Stimulated activated CD8-positive, alpha-beta memory T cell treated with anti-CD3 and anti-CD28 coated beads, Interleukin-2, amount 100 ng/mL, for 1 hour (primary cell): ENCODE measurements around the gene IGF2BP2.
"Not testable (repeated sequence)": the region's sequence is repeated elsewhere in the genome, so short reads cannot be mapped to it uniquely, and the experiment has no call there.

Experiments
- DNase-seq, 2 donors: peaks; one replicate each; pipeline ENCODE4 v3.0.0-alpha.2; 2020; ENCODE audit warnings: low read depth in 2 of 2

IGF2BP2 gene

DNA sequence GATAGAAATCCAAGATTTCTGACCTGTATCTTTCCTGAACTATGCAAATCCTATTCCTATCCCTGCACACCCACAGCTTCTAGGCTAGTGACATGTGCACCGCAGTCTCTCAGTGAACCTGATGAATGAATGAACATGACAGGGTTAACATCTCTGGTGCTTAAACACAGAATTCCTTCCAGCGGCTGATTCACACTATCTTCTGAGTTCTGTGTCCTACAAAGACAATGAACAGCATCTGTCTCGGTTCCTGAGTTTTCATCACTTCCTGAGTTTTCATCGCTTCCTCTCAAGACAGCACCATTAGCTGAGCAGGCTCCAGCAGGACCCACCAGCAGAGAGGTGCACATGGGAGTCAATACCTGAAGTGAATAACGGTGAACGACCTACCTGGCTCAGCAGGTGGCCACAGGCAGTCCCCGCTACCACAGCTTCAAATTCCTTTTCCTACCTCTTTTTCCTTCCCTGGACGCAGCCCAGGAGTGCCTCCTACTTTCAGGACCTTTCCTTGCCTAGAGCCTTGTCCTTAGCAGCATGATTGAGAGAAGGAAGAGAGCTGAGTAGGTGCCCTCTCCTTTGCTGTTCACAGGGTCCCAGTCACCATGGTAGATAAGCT lies 113.5 kb downstream of the IGF2BP2 start:
- DNase-seq, result no peak

- no peak for DNase-seq
Measured at GRCh38 chr3:185709251-185709955, 115.4 kb downstream of the IGF2BP2 start.

DNA sequence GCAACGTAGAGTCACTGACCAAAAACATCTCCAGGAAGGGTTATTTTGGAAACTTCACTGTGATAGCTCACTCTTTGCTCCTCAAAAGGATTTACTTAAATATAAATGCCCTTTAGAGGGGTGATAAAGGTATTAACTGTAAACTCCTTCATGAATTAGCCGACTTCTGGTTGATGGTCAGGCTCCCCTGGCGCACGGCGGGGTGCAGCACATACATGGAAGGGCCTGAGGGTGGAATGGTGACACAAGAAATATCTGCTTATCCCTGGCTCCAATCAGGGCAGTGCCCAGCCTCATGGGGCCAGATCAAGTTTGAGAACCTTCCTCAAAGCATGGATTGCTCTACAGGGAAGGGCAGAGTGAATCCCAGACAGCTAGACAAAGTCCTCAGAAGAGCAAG lies 116.5 kb downstream of the IGF2BP2 start:
- DNase-seq, result no peak

- DNase-seq, result no peak
Measured at GRCh38 chr3:185705498-185705897, 119.3 kb downstream of the IGF2BP2 start.

DNA sequence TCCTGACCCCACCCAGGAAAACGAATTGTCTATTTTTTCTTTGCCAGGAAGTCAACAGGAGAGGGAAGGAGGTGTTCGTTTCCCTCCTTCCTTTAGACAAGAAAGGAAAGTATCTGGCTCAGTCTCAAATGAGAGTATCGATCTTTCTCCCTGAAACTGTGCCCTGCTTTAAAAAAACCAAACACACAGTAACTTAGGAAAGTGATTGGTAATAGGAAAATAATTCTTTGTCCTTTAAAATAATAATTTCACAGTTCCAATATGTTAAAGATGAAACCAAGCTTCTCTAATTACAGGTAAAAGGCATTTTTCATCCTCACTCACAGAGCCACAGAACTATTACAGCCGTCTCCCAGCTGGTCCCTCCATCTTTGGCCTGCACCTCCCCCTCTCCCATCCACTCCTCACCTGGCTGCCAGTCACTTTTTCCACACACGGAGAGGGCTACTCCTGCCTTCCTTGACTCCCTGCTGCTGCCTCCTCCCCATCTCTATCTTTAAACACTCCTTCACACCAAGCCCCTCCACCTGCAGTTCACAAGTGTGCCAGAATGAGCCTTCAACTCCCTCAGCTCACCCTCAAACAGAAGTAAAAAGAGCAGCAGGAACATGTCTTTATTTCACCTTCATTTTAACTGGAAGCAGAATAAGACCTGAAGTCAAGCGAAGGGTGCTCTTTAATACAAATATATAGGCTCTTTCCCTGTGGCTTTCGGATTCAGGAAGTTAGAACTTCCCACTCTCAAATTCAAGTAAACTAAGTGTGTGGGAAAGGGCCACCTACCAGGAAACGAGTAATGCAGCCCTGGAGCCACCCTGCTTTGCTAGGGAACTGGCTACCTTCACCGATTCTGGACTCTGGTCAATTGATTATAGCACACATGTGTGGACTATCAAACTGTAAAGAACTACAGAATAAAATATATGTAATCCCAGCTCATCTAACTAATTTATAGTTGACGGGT lies 122.3 kb downstream of the IGF2BP2 start:
- no peak for DNase-seq

GRCh38 chr3:185701611-185702261 lies 123.1 kb downstream of the IGF2BP2 start:
- no peak for DNase-seq

DNA sequence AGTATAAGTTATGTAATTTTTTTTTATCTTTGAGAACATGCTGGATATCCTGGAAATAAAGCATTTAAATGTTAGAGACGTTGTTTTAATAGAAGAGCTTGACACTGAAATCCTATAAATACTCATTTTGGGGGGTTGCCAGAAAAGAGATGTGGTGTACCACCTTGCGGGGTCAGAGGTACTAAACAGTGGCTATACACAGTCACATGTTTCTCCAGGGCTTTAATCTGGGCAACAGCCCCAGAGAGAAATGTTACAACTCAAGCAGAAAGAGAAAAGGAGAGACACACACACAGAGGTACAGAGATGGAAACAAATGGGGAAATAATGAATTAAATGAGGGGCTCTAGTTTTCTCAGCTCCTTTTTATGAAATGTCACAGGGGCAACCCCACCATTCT lies 124.9 kb downstream of the IGF2BP2 start:
- DNase-seq, result no peak

DNA sequence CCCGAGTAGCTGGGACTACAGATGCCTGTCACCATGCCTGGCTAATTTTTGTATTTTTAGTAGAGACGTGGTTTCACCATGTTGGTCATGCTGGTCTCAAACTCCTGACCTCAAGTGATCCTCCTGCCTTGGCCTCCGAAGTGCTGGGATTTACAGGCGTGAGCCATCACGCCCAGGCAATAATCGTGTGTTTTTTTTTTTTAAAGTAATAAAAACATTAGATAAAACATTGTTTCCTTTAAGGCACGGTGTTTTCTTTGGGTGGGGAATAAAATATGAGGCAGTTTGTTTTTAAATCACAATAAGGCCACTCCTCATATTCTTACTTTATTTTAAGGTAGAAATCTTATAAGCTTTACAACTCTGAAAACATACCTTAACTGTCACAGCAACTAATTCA lies 127.6 kb downstream of the IGF2BP2 start:
- DNase-seq, result not testable (repeated sequence)

GRCh38 chr3:185696039-185696438 lies 128.8 kb downstream of the IGF2BP2 start:
- DNase-seq, result no peak

DNA sequence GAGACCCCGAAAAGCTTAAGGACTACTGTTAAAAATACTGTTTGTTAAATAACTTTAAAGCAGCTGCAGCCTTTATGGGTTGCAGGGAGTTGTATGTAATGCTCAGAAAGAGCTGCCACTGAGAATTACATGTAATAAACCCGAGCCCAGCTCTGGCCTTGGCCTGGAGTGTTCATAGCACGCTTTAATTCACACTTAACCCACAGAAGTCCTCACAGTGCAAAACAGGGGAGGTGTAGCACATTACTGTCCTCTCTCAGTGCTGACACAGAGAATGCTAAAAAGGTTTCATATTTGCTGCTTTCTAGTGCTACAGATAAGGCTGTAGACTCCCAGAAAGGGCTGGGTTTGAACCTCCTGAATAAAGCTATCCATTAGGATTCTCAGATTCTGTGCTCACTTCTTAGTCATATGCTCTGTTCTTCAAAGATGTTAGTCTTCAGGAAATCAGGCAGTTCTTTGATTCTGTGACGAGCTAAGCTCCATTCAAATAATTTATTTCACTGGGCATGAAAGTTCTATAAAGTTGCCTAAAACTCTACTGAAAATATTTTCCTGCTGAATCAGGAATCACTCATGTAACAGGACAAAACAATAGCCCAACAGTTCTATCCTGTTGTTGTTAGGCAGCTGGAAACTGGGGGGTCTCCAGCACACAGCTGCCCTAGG lies 130.7 kb downstream of the IGF2BP2 start:
- no peak for DNase-seq

GRCh38 chr3:185691622-185692021 lies 133.2 kb downstream of the IGF2BP2 start:
- DNase-seq, result no peak

DNA sequence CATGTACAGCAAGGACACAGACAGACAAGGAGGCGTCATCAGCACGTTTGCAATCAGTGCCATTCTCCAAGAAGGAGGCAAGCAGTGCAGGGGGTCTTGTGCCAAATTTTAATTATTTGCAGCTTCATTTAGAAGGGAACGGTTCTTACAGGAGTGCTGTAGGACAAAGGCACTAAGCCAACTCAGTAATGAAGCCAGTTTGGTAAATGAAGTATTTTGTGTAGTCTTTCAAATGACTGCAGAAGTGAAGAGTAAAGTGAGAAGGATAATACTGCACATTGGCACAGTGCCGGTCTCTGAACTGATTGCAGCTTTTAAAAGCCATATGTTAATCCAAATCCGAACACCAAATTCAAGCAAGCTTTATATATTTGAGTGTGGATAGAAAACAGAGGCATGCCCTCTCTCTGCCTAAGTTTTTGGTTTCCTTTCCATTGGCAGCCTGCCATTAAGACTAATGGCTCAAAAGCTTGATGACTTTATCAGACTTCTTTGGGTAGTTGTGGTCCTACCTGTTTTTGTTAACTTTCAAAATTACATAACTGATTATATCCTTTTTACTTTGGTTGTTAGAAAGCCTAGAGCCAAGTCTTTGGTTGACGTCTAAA lies 137.5 kb downstream of the IGF2BP2 start:
- no peak for DNase-seq

GRCh38 chr3:185685231-185686035 lies 139.4 kb downstream of the IGF2BP2 start:
- no peak for DNase-seq

DNA sequence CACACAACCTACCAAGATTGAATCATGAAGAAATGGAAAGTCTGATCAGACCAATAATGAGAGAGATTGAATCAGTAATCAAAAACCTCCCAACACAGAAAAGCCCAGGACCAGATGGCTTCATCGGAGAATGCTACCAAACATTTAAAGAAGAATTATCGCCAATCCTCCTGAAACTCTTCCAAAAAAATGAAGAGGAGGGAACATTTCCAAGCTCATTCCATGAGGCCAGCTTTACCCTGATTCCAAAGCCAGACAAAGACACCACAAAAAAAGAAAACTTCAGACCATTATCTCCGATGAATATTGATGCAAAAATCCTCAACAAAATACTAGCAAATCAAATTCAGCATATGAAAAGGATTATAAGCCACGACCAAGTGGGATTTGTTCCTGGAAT lies 144.6 kb downstream of the IGF2BP2 start:
- DNase-seq, result no peak

DNA sequence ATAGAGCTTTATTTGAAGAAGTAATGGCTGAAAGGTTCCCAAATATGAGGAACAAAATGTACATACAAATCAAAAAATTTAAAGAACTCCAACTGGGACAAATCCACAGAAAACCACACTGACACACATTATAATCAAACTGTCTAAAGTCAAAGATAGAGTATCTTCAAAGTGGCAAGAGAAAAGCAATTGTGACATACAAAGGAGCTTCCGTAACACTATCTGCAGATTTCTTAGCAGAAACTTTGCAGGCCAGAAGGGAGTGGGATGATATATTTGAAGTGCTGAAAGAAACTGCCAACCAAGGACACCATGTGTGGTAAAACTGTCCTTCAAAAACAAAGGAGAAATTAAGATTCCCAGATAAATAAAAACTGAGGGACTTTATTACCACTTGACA lies 146.8 kb downstream of the IGF2BP2 start:
- DNase-seq, result no peak

GRCh38 chr3:185677146-185677829 lies 147.6 kb downstream of the IGF2BP2 start:
- DNase-seq, result no peak

DNA sequence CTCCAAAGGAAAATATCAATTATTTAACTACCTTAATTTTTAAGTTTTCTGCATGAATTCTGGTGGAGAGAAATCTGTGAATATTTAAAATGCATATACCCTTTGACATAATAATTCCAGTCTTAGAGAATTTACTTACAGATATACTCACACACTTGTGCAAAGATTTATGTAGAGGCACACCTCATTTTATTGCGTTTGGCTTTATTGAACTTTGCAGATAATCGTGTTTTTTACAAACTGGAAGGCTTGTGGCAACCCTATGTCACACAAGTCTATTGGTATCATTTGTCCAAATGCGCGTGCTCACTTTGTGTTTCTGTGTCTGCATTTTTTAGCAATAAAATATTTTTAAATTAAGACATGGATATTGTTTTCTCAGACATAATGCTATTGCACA lies 157.3 kb downstream of the IGF2BP2 start:
- DNase-seq, result no peak

GRCh38 chr3:185663929-185664328 lies 160.9 kb downstream of the IGF2BP2 start:
- DNase-seq, result no peak

DNA sequence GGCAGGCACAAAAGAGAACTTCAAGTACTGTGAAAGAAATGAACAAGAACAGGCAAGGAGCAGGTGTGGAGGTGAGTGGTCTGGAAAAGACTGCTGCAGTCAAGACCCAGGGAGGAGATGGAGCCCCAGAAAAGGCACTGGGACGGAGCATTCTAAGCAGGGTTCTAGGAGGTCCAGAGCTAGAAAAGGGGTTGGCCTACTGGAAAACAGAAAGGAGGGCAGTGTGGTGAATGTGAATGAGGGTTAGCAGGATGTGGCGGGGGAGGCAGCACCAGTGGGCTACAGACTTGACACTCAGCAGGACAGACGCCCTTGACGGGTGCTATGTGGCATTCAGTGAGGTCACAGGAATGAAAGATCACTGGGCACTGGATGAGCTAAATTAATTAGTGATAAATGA lies 163.1 kb downstream of the IGF2BP2 start:
- no peak for DNase-seq

GRCh38 chr3:185661296-185661695 lies 163.5 kb downstream of the IGF2BP2 start:
- DNase-seq, result not testable (repeated sequence)
